Fibroblast of skin of right biceps (primary cell): ENCODE data around the gene KCNE3.

Experiments
- DNase-seq: peaks from one replicate; pipeline ENCODE4 v3.0.0-alpha.2; 2013

Gene KCNE3

GRCh38 chr11:74471037-74471436, 3.7 kb upstream of the KCNE3 start:
- DNase-seq: no peak

DNA sequence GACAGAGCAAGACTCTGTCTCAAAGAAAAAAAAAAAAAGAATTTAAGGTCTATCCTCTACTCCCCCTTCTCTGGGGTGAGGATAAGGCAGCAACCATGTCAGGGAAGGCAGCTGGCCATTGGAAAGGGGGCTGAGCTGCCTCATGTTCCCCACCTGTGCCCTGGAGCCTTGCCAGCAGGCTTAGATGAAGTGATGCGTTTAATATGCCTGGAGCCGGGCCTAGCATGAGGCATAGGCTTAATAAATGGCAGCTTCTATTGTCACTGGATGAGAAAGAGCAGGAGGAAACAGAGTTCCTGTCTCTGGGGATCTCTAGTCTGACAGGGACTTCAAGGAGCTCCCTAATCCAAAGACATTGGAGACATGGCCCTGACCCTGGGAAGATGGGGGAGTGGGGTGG, 3.2 kb upstream of the KCNE3 start:
- DNase-seq: no peak

- no peak for DNase-seq
These were observed 1.6 kb upstream of the KCNE3 start for GRCh38 chr11:74468936-74469335.

GRCh38 chr11:74468521-74468920, 1.2 kb upstream of the KCNE3 start:
- DNase-seq: no peak

GRCh38 chr11:74468058-74468457, 709 bp upstream of the KCNE3 start:
- DNase-seq: no peak

DNA sequence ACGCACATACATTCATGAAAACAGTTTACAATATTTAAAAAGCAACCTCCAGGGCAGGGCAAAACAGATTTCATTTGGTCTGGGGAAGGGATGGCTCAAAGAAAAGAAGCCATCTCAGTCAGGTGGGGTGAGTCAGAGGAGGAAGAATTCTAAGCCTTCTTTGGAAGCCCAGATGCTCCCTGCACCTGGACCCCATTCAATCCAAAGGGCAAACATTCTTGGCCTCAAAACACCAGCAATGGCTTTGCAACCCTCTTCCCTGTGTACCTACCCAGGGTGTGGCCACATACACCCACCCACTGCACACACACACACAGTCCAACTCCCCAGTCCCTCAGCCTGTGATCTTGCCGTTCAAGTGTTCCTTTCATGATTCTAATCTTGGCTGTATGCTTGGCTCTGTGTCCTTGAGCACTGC, 2.0 kb downstream of the KCNE3 start:
- no peak for DNase-seq

DNA sequence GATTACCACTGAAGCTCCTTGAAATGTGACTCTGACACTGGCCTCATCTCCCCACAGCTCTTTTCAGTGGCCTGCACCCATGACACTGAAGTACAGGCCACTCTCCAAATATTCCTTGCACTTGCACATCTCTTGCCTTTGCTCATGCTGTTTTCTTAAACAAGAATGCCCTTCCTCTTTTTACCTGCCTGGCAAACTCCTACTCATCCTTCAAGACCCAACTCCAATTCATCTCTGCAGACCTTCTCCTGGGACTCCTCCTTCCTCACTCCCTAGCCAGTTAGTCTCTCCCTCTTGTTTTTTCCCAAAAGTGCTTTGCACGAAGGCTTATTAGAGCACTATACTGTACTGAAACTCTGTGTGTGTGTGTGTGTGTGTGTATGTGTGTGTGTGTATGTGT, 2.6 kb downstream of the KCNE3 start:
- DNase-seq: no peak

DNA sequence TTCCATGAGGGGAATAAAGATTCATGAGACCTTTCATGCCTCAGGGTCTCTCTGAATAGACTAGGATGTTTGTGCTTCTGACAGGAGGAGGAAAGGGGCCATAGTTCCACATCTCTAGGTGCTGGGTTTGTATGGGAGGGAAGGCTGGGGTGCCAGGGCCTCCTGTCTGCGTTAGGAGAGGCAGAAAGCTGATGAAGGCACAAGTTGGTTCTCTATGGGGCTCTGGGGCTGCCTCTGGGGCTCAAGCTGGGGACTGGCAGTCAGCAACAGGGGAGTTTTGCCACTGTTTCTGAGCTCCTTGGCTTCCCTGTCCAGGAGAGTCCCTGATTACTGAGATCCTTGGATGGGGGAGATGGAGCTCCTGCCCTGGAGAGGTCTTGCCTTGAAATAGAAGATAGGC, 4.1 kb downstream of the KCNE3 start:
- no peak for DNase-seq

GRCh38 chr11:74462631-74463030, 4.7 kb downstream of the KCNE3 start:
- no peak for DNase-seq

- no peak for DNase-seq
These were observed 5.3 kb downstream of the KCNE3 start for GRCh38 chr11:74462009-74462408.

GRCh38 chr11:74460481-74461154, 6.7 kb downstream of the KCNE3 start:
- DNase-seq: peak; percentile 70

GRCh38 chr11:74460065-74460464, 7.3 kb downstream of the KCNE3 start:
- no peak for DNase-seq

DNA sequence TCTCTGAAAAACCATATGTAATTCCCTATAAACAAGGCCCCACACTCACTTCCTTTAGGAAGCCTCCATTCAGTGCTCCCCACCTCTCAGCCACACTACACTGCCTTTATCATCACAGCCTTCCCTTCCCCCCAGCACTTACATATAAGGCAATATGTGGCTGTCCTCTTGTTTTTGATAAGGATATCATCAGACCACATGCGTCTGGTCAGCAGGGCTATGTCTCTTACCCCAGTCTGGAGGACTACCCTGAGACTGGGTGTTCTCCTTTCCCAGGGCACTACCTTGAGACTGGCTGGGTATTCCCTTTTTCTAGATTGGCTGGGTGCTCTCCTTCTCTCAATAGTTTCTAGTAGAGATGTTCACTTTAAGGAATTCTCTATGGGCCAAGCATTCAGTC, 7.8 kb downstream of the KCNE3 start:
- no peak for DNase-seq

DNA sequence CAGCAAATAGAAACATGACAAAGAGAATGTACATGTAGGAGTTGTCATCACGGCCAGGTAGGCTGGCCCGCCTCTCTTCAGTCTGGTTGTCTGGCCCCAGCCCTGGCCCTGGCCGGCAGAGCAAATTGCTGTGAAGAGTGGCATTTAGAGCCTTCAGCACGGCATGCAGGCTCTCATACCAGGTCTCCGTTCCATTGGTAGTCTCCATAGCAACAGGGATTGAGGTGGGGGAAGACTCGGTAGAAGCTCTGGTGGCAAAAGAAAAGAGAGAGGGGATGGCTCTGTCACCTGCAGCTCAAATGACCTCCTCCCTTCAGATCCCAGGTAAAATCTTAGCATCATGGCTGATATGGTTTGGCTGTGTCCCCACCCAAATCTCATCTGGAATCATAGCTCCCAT, 10.0 kb downstream of the KCNE3 start:
- DNase-seq: no peak

GRCh38 chr11:74453373-74453975, 13.9 kb downstream of the KCNE3 start:
- DNase-seq: peak; percentile 51

- no peak for DNase-seq
These were observed 15.0 kb downstream of the KCNE3 start for GRCh38 chr11:74452366-74452765.

DNA sequence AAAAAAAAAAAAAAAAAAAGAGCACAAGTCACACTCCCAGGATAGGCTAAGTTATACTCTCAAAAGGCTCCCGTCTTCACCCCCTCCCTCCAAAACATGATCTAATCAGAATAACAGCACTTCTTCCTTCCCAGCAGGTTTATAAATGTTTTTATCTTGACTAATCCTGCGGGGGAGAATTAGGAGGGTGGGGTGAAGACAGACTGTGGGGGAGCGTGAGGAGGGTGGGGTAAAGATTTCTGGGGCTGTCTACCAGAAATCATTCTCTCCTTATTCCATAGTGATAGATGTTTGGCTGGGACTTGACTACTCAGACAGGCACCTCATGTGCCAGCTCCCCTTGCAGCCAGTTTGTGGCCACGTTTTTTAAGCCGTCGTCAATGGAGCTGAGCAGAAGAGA, 17.0 kb downstream of the KCNE3 start:
- DNase-seq: peak; percentile 18

GRCh38 chr11:74449369-74449931, 17.9 kb downstream of the KCNE3 start:
- DNase-seq: peak; percentile 81

- no peak for DNase-seq
These were observed 19.6 kb downstream of the KCNE3 start for GRCh38 chr11:74447720-74448119.

DNA sequence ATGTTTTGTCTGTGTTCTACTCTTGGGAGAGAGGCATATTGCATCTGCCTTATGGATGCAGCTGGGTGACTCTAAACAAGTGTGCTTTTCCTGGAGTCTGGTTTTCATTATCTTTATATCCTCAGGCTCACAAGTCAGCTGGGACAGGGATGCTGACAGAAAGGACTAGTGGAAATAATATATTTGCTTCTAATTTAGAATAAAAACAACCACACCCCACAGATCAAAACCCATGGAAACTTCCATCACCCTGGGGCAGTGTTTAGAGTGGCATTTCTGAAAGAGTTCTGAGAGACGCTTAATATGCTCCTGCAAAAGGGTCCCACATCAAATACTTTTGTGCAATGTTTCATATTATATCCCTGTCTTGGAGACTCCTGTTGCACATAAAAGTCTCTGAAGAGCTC, 20.8 kb downstream of the KCNE3 start:
- peak; percentile 16 for DNase-seq

DNA sequence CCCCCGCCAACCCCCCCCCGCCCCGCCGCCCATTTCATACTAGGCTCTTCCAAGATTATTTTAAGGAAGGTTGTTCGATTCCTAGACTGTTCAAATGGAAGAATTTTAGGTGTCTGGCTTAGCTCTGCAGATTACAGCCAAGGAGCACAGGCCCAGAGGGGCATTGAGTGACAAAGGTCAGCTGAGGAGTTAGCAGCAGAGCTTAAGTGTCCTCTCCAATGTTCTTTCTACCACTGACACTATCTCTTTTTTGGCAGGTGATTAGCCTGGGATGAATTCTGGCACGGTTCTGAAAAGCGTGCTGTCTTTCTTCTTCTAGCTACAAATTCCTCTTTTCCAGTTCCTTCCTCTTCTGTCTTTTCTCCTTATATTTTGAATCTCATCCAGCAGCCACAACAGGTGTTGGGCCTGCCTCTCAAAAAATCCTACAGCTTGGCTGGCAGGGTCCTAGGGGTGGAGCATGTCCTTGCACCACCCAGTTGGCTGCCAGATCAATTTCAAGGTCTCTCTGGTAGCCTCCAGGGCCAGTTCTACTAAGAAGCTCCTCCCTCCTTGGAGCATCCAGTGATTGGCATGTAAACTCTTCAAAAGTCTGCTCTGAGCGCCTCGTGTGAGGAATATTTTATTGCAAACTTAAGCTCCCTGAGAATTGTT, 23.0 kb downstream of the KCNE3 start:
- no peak for DNase-seq

DNA sequence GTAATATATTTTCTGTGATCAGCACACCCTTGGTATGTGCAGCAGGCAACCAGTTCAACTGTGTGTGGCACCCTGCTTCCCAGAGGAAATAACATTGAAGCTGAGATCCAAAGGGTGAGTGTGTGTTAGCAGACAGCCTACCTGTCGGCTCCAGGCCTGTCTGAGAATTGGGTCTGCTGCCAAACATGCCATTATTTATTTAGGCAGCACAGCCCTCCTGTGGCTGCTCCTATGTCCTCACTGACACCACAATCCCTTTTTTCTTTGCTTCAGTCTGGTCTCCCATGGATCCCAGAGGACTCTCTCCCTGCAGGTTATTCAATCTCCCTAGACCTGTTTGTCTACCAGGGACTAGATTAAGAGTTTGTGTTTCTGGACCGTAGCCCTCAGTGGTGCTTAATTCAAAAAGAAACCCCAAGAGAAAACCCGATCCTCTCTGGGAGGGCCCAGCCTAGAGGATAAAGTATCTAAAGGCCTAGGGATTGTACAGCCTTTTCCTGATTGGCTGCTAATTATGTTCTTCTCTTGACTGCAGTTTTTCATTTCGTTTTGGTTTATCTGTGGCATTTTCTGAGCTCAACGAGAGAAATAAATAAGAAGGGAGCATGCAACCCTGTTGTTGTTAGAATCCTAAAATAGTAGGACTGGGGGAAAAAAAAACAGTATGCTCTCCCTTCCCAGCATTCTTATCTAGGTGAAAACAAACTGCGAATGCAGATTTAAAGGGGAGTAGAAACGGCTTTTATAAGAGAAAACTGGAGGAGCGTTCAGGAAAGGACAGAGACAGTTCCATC, 24.1 kb downstream of the KCNE3 start:
- DNase-seq: peak; percentile 10

- no peak for DNase-seq
These were observed 24.7 kb downstream of the KCNE3 start for GRCh38 chr11:74442636-74443035.
